Non-pigmented ciliary epithelial cell (primary cell): ENCODE results near the gene RPAP2.
"Not testable (repeated sequence)": the region's sequence is repeated elsewhere in the genome, so short reads cannot be mapped to it uniquely, and the experiment has no call there.

Source experiments
- DNase-seq: peaks from one replicate; pipeline ENCODE4 v3.0.0-alpha.2; 2010; ENCODE audit warnings: low read depth

The RPAP2 gene

GRCh38 chr1:92298573-92299476 lies at the start of gene RPAP2, which contains the start of gene GLMN:
RPAP2 (plus strand) TSS chr1:92299059; CDS start chr1:92299074, 15 bp downstream.
GLMN (minus strand) TSS chr1:92298987; CDS start chr1:92297999, 988 bp downstream.
- DNase-seq = peak; percentile 31

DNA sequence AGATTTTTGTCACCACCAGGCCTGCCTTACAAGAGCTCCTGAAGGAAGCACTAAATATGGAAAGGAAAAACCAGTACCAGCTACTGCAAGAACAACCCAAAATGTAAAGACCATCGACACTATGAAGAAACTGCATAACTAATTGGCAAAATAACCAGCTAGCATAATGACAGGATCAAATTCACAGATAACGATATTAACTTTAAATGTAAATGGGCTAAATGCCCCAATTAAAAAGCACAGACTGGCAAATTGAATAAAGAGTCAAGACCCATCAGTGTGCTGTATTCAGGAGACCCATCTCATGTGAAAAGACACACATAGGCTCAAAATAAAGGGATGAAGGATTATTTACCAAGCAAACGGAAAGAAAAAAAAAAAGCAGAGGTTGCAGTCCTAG lies 44.1 kb upstream of the RPAP2 start:
- not testable (repeated sequence) for DNase-seq

GRCh38 chr1:92259350-92259749 lies 39.5 kb upstream of the RPAP2 start:
- DNase-seq = no peak

DNA sequence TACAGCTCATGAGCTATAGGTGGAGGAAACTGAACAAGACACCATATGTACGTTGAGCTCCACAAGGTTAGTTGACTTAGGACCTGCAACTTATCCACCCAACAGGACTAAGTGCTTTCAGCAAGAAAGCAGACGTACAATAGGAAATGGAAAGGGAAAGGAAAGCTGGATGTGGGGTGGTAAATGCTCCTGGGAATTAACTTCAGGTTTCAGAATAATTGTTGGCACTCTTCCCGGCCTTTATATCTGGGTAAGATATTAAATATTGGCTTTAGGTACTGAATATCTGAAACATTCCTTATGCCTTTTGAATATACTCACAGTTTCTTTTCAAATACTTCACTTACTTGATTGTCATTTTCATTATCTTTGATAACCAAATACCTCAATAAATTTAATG lies 36.3 kb upstream of the RPAP2 start:
- DNase-seq = no peak

DNA sequence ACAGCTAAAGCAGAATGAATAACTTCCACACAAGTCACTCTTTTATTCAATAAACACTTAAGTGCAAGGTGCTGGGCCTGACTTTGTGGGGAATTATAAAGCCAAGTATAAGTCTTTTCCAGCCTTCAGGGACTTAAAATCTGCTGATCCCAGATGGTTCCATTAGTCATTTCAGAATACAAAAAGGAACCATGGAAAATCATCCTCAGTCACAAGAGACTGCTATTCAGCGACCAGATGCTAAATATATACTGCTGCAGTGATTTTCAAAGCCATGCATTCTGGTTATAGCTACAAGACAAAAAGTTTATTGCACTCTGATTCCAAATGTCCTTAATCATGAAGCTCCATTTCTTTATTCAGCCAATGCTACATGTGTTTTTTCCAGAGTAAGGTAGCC lies 25.8 kb upstream of the RPAP2 start:
- DNase-seq = no peak

- DNase-seq = no peak
Observed at GRCh38 chr1:92274939-92275338, 23.9 kb upstream of the RPAP2 start.

DNA sequence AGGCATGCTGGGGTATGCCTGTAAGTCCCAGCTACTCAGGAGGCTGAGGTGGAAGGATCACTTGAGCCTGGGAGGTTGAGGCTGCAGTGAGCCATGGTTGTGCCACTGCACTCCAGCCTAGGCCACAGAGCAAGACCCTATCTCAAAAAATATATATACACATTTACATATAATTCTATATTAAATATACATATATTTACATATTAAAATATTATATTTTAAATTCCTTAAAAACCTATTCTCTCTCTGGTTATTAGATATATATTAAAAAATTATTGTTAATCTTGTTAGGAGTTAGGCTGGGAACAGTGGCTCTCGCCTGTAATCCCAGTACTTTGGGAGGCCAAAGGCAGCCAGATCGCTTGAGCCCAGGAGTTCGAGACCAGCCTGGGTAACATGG lies 22.8 kb upstream of the RPAP2 start:
- DNase-seq = no peak

GRCh38 chr1:92277105-92277723 lies 21.6 kb upstream of the RPAP2 start:
- peak; percentile 30 for DNase-seq

DNA sequence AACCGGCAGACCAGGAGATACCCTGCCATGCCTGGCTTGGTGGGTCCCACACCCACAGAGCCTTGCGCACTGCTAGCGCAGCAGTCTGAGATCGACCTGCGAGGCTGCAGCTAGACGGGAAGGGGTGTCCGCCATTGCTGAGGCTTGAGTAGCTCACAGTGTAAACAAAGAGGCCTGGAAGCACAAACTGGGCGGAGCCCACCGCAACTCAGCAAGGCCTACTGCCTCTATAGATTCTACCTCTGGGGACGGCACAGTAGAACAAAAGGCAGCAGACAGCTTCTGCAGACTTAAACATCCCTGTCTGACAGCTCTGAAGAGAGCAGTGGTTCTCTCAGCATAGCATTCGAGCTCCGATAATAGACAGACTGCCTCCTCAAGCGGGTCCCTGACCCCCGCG lies 19.1 kb upstream of the RPAP2 start:
- not testable (repeated sequence) for DNase-seq

DNA sequence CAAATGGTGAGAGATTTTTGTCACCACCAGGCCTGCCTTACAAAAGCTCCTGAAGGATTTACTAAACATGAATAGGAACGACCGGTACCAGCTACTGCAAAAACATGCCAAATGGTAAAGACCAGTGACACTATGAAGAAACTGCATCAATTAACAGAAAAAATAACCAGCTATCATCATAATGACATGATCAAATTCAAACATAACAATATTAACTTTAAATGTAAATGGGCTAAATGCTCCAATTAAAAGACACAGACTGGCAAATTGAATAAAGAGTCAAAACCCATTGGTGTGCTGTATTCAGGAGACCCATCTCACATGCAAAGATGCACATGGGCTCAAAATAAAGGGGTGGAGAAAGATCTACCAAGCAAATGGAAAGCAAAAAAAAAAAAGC lies 17.4 kb upstream of the RPAP2 start:
- DNase-seq = not testable (repeated sequence)

- peak; percentile 15 for DNase-seq
Observed at GRCh38 chr1:92291372-92291999, 7.4 kb upstream of the RPAP2 start.

DNA sequence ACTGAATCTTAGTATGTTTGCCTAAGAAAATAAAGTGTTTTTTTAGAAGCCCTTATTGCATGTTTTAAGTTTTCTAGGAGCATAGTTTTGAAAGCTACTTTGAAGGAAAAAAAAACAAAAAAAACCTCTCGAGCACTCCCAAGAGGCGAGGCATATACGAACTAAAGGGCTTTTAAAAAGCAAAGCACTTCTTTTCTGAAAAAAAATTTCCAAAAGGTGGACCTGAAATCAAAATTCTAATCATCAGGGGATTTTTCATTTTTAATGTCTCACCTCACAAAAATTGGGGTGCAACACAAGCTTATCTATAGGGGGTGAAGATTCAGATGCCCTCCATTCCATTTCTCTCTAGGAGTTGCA lies 666 bp upstream of the RPAP2 start:
- no peak for DNase-seq

GRCh38 chr1:92299477-92300150 lies 755 bp downstream of the RPAP2 start:
- DNase-seq = no peak

DNA sequence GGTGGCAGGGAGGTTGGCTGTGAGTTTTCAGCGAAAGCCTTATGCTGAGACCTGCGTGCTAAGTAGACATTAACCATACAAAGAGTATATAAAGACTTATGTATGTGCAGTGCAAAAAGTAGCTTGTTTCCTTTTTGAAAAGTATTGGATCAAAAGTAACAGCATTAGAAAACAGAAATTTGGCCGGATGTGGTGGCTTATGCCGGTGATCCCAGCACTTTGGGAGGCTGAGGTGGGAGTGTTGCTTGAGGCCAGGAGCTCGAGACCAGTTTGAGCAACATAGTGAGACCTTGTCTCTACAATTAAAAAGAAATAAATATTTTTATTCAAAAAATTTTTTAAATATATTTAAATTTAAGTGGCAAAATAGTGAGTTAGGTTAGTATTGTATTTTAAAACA lies 2.2 kb downstream of the RPAP2 start:
- no peak for DNase-seq

DNA sequence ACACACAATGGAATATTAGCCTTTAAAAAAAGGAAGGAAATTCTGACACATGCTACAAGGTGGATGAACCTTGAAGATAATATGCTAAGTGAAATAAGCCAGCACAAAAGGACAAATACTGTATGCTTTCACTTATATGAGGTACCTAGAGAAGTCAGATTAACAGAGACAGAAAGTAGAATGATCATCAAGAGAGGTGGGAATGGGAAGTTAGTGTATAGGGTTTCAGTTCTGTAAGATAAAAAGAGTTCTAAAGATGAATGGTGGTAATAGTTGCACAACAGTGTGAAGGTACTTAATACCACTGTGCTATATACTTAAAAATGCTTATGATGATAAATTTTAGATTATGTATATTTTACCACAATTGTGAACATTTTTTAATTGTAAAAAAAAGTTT lies 7.2 kb downstream of the RPAP2 start:
- DNase-seq = no peak

DNA sequence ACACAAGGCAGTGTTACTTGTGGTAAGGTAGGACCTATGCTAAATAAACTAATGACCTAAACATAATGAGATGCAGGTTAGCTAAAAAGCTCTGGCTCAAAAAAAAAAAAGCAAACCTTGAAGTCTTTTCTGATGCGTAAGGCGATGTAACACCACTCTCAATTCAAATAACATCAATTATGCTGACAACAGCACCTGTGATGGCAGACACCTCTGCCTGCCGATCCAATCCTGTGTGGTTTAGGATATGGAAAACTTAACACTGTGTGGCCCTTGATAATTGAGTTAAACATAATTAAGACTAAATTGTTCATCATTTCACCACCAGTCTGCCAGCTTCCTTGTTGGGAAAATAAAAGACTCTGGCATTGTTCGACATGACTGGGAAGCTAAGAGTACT lies 9.1 kb downstream of the RPAP2 start:
- DNase-seq = no peak

- no peak for DNase-seq
Observed at GRCh38 chr1:92310185-92310597, 11.3 kb downstream of the RPAP2 start.

DNA sequence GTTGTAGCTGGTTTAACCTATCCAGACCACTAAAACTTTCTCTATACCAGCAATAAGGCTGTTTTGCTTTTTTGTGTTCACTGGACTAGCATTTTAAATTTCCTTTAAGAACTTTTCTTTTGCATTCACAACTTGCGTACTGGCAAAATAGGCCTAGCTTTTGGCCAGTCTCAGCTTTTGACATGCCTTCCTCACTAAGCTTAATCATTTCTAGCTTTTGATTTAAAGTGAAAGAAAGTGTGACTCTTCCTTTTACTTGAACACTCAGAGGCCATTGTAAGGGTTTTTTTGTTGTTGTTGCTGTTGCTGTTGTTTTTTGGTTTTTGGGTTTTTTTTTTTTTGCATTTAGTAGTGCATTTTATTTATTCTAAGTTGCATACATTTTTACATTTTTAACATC lies 15.2 kb downstream of the RPAP2 start:
- no peak for DNase-seq

DNA sequence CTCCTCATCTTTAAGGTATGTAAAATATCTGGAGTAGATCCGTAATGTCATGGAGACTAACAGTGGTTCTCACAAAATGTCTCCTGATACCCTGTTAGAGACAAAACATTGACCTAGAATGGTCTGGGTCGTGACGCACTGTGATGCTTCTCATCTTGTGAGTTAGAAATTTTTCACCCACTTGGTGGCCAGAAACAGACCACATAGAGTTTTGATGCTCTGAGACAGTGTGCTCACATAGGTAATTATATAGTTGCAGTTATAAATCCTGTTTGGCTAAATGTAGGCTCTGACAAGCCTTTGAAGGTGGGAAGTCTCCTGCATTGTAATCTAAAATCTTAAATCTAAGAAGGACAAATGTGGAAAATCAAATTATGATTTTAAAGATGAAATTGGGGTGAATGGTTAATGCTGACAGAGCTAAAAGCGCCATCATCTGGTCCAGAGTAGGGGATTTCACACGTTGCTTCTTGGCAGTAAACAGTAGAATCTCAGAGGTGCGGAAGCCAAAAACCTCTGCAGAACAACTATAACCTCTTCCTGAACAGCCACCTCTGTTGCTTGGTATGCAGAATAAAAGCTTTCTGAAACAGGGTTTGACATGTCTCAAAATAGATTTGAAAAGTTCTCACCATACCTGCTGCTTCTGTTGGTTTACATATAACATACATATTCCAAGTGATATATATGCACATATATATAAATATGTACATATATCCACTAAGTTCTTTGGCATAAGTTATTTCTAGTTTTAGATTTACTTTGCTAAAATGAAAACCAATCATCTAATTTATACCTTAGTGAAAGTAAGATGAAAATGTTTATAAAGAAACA lies 17.1 kb downstream of the RPAP2 start:
- no peak for DNase-seq

DNA sequence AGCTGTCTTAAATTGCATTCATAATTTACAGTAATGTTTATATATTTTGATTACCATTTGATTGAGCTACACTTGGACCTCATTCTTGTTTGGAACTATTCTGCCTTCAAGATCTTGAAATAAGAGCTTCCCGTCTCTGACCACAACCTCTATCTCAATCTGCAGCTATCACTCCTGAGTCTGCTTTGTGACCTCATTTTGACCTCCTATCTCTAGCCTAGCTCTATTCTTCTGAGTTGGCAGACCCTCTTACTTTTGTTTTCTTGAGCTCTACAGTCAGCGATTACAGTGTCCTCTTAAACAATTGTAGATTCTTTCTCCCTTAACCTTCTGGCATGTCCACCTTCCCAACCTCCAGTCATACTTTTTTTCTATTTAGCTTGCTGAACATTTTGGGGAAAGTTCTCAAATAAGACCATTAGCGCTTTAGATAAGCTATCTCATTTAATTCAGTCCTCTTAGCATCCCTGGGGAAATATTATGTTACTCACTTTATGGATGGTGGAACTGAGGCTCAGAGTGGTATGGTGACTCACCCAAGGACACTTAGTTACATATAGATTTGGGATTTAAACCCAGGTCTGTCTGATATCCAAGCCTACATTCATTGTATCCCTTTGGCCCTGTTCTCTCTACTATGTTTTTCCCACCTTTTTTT lies 19.1 kb downstream of the RPAP2 start:
- no peak for DNase-seq
